ENCODE results near the gene BAZ2B.
"Not testable (repeated sequence)": the region's sequence is repeated elsewhere in the genome, so short reads cannot be mapped to it uniquely, and the experiment has no call there.

Gene BAZ2B

DNA sequence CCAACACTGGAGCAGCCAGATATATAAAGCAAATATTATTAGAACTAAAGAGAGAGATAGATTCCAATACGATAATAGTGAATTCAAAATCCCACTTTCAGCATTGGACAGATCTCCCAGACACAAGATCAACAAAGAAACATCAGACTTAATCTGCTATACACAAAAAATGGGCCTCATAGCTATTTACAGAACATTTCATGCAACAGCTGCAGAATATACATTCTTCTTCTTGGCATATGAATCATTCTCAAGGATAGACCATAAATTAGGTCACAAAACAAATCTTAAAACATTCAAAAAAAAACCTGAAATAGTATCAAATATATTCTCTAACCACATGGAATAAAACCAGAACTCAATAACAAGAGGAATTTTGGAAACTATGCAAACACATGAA, 23.8 kb upstream of the BAZ2B start:
- H3K9ac ChIP-seq (ENCODE audit: insufficient read length): no peak overlapping the region
- TF ChIP-seq POLR2AphosphoS5 (IDR thresholded peaks at IDR 0.05; ENCODE audit: borderline replicate concordance, low read depth, low read length) (no peak), EZH2 (IDR thresholded peaks at IDR 0.05) (no peak), FOXP2 (optimal IDR thresholded peaks at IDR 0.05; ENCODE audit: control extremely low read depth, extremely low read length, insufficient read depth) (no peak)
- H3K27ac ChIP-seq: no peak overlapping the region
- H3K4me3 ChIP-seq: no peak overlapping the region
- H3K9me3 ChIP-seq (ENCODE audit: low read depth, low read length): no peaks in the 10 kb centered on the region; the same call in 1 of the 2 replicates
- no peaks in the 10 kb centered on the region for H3K36me3 ChIP-seq (ENCODE audit: insufficient read depth, low read length)
- DNase-seq (ENCODE audit: low read depth, low spot score): no peak

DNA sequence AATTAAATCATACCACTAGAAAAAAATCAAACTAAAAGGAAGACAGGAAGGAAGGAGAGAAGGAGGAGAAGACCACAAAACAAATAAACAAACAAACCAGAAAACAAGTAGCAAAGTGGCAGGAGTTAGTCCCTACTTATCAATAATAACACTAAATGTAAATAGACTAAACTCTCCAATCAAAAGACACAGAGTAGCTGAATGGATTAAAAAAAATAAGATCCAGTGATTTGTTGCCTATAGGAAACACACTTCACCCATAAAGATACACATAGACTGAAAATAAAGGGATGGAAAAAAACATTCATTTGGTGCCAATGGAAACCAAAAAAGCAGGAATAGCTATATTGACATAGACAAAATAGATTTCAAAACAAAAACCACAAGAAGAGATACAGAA, 23.4 kb upstream of the BAZ2B start:
- TF ChIP-seq EZH2 (IDR thresholded peaks at IDR 0.05): no peak
- no peak for TF ChIP-seq FOXP2 (optimal IDR thresholded peaks at IDR 0.05; ENCODE audit: control extremely low read depth, extremely low read length, insufficient read depth)
- no peak for TF ChIP-seq POLR2AphosphoS5 (IDR thresholded peaks at IDR 0.05; ENCODE audit: borderline replicate concordance, low read depth, low read length)
- no peak for DNase-seq (ENCODE audit: low read depth, low spot score)
- Histone ChIP-seq H3K9me3 (ENCODE audit: low read depth, low read length) (no peaks in the 10 kb centered on the region; the same call in 1 of the 2 replicates), H3K36me3 (ENCODE audit: insufficient read depth, low read length) (no peaks in the 10 kb centered on the region), H3K9ac (ENCODE audit: insufficient read length) (no peak overlapping the region), H3K4me3 (no peak overlapping the region), H3K27ac (no peak overlapping the region)

DNA sequence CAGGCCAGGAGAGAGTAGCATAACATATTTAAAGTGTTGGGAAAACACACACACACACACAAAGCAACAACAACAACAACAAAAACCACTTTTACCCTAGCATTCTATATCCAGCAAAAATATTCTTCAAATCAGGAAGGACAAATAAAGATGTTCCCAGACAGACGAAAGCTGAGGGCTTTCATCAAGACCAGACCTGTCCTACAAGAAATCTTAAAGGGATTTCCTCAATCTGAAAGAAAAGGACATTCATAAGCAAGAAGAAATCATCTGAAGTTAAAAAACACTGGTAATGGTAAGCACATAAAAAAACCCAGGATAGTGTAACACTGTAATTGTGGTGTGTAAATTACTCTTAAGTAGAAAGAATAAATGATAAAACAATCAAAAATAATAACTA, 22.7 kb upstream of the BAZ2B start:
- Histone ChIP-seq H3K9ac (ENCODE audit: insufficient read length) (no peak overlapping the region), H3K9me3 (ENCODE audit: low read depth, low read length) (no peaks in the 10 kb centered on the region; the same call in 1 of the 2 replicates), H3K27ac (no peak overlapping the region), H3K36me3 (ENCODE audit: insufficient read depth, low read length) (no peaks in the 10 kb centered on the region), H3K4me3 (no peak overlapping the region)
- no peak for TF ChIP-seq POLR2AphosphoS5 (IDR thresholded peaks at IDR 0.05; ENCODE audit: borderline replicate concordance, low read depth, low read length)
- TF ChIP-seq EZH2 (IDR thresholded peaks at IDR 0.05): no peak
- no peak for TF ChIP-seq FOXP2 (optimal IDR thresholded peaks at IDR 0.05; ENCODE audit: control extremely low read depth, extremely low read length, insufficient read depth)
- DNase-seq (ENCODE audit: low read depth, low spot score): no peak

DNA sequence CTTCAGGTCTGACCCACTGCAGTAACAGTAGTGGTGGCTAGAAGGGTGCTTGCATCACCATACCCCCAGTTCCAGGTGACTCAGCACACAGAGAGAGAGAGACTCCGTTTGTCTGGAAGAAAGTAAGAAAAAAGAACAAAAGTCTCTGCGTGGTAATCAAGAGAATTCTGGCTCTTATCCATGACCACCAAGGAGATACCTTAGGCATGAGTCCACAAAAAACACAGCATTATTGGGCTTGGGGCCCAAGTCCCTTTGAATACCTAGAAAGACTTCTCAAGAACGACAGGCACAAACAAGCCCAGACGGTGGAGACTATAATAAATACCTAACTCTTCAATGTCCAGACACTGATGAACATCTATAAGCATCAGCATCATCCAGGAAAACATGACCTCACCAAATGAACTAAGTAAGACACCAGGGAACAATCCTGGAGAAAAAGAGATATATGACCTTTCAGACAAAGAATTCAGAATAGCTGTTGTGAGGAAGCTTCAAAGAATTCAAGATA, 21.7 kb upstream of the BAZ2B start:
- no peak for TF ChIP-seq POLR2AphosphoS5 (IDR thresholded peaks at IDR 0.05; ENCODE audit: borderline replicate concordance, low read depth, low read length)
- no peak for TF ChIP-seq EZH2 (IDR thresholded peaks at IDR 0.05)
- TF ChIP-seq FOXP2 (optimal IDR thresholded peaks at IDR 0.05; ENCODE audit: control extremely low read depth, extremely low read length, insufficient read depth): no peak
- Histone ChIP-seq H3K27ac (no peak overlapping the region), H3K4me3 (no peak overlapping the region), H3K9ac (ENCODE audit: insufficient read length) (no peak overlapping the region), H3K36me3 (ENCODE audit: insufficient read depth, low read length) (no peaks in the 10 kb centered on the region), H3K9me3 (ENCODE audit: low read depth, low read length) (no peaks in the 10 kb centered on the region; the same call in 1 of the 2 replicates)
- no peak for DNase-seq (ENCODE audit: low read depth, low spot score)

DNA sequence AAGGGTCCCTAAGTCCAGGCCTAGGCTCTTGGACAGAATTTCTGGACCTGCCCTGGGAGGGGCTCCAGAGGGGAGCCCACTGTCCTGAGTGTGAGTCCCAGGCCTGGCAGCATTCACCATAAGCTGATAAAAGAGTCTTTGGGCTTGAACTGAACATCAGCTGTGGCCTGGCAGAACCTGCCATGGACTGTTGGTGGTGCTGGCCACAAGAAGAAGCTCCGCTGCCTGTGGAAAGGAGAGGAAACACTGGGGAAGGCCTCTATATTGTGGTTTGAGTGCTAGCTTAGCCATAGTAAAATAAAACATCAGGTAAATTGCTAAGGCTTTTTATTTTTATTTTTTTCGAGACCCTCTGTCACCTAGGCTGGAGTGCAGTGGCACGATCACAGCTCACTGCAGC, 20.9 kb upstream of the BAZ2B start:
- no peaks in the 10 kb centered on the region for H3K36me3 ChIP-seq (ENCODE audit: insufficient read depth, low read length)
- H3K9me3 ChIP-seq (ENCODE audit: low read depth, low read length): no peaks in the 10 kb centered on the region; the same call in 1 of the 2 replicates
- H3K4me3 ChIP-seq: no peak overlapping the region
- DNase-seq (ENCODE audit: low read depth, low spot score): no peak
- no peak overlapping the region for H3K9ac ChIP-seq (ENCODE audit: insufficient read length)
- TF ChIP-seq FOXP2 (optimal IDR thresholded peaks at IDR 0.05; ENCODE audit: control extremely low read depth, extremely low read length, insufficient read depth) (no peak), POLR2AphosphoS5 (IDR thresholded peaks at IDR 0.05; ENCODE audit: borderline replicate concordance, low read depth, low read length) (no peak), EZH2 (IDR thresholded peaks at IDR 0.05) (no peak)
- H3K27ac ChIP-seq: no peak overlapping the region

DNA sequence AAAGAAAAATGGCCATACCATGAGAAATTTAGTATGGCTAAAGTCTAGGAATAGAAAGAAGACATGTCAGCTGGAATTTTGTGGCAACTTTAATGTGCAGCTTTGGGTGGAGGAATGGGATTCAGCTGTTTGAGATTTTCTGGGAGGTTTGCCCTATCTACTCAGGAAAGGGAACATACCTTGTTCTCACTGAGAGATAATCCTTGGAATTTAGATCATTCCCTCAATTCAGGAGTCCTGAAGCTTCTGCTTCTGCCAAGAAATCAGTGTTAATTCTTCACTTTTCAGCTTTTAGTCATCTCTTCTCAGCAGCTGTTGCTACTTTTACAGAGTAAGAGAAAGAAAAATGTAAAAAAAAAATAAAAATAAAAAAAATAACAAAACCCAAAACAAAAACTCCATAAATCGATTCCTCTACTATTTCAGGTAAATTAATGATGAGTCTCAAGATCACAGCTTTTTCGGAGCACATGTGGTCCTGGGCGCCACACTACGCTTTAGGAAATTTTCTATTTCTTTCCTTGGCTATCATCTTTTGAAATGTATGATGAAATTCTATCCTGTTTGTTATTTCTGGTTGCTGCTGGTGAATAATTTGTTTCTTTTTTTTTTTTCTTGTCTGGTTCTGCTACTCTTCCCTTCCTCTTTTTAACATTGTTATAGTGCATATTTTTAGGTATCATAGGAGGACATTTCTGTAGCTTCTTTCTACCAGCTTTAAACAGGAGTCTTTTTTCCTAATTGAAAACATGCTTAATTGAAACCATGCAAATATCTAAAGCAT, 18.9 kb upstream of the BAZ2B start:
- H3K9me3 ChIP-seq (ENCODE audit: low read depth, low read length): no peaks in the 10 kb centered on the region; the same call in 1 of the 2 replicates
- no peak overlapping the region for H3K27ac ChIP-seq
- H3K9ac ChIP-seq (ENCODE audit: insufficient read length): no peak overlapping the region
- no peaks in the 10 kb centered on the region for H3K36me3 ChIP-seq (ENCODE audit: insufficient read depth, low read length)
- DNase-seq (ENCODE audit: low read depth, low spot score): no peak
- H3K4me3 ChIP-seq: no peak overlapping the region
- TF ChIP-seq FOXP2 (optimal IDR thresholded peaks at IDR 0.05; ENCODE audit: control extremely low read depth, extremely low read length, insufficient read depth) (no peak), POLR2AphosphoS5 (IDR thresholded peaks at IDR 0.05; ENCODE audit: borderline replicate concordance, low read depth, low read length) (no peak)

DNA sequence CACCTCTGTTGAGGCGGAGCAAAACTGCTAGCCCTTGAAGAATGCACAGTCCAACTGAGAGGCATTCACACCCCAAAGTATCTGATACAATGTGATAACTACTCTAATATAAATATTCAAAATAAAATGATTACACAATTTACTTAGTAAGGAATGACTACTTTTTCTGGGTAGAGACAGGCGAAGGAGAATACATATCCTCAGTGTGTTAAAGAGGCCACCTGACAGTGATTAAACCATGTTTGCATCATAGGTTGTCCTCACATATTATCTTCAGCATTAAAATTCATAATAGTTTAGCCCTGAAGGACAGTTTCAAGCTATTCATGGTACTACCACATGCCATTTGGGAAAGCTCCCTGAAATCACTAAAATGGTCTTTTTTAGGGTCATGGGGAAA, 16.9 kb upstream of the BAZ2B start:
- no peaks in the 10 kb centered on the region for H3K36me3 ChIP-seq (ENCODE audit: insufficient read depth, low read length)
- H3K9me3 ChIP-seq (ENCODE audit: low read depth, low read length): no peaks in the 10 kb centered on the region
- no peak overlapping the region for H3K4me3 ChIP-seq
- TF ChIP-seq EZH2 (IDR thresholded peaks at IDR 0.05): no peak
- no peak for TF ChIP-seq FOXP2 (optimal IDR thresholded peaks at IDR 0.05; ENCODE audit: control extremely low read depth, extremely low read length, insufficient read depth)
- TF ChIP-seq POLR2AphosphoS5 (IDR thresholded peaks at IDR 0.05; ENCODE audit: borderline replicate concordance, low read depth, low read length): no peak
- DNase-seq (ENCODE audit: low read depth, low spot score): no peak
- H3K27ac ChIP-seq: no peak overlapping the region
- H3K9ac ChIP-seq (ENCODE audit: insufficient read length): no peak overlapping the region

DNA sequence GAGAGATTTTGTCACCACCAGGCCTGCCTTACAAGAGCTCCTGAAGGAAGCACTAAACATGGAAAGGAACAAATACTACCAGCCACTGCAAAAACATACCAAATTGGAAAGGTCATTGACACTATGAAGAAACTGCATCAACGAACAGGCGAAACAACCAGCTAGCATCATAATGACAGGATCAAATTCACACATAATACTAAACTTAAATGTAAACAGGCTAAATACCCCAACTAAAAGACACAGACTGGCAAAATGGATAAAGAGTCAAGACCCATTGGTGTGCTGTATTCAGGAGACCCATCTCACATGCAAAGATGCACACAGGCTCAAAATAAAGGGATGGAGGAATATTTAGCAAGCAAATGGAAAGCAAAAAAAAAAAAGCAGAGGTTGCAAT, 9.3 kb upstream of the BAZ2B start:
- not testable (repeated sequence) for H3K4me3 ChIP-seq; DNase-seq (ENCODE audit: low read depth, low spot score); H3K9me3 ChIP-seq (ENCODE audit: low read depth, low read length); H3K9ac ChIP-seq (ENCODE audit: insufficient read length); H3K27ac ChIP-seq; H3K36me3 ChIP-seq (ENCODE audit: insufficient read depth, low read length)

DNA sequence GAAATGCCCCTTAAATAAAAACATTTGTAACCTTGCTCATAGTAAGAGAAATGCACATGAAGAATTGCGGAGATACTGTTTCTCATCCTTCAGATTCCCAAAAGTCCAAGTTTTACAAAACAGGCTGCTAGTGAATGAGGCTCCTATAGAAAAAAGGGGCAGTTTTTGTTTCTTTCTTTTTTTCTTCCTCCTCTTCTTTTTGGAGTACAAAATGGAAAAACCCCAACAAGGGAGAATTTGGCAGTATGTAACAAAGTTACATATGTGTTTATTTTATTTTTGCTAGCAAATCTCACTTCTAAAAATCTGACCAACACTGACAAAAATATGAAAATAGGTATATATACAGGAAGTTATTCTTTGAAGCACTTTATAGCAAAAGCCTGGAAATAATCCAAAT, 7.1 kb upstream of the BAZ2B start:
- H3K27ac ChIP-seq: no peak overlapping the region
- no peak for DNase-seq (ENCODE audit: low read depth, low spot score)
- no peak overlapping the region for H3K9ac ChIP-seq (ENCODE audit: insufficient read length)
- H3K36me3 ChIP-seq (ENCODE audit: insufficient read depth, low read length): no peaks in the 10 kb centered on the region
- TF ChIP-seq FOXP2 (optimal IDR thresholded peaks at IDR 0.05; ENCODE audit: control extremely low read depth, extremely low read length, insufficient read depth): no peak
- no peak for TF ChIP-seq POLR2AphosphoS5 (IDR thresholded peaks at IDR 0.05; ENCODE audit: borderline replicate concordance, low read depth, low read length)
- TF ChIP-seq EZH2 (IDR thresholded peaks at IDR 0.05): no peak
- H3K9me3 ChIP-seq (ENCODE audit: low read depth, low read length): no peaks in the 10 kb centered on the region
- H3K4me3 ChIP-seq: no peak overlapping the region

Measured in SK-N-MC (cell line).